ENCODE measurements around the gene MAPK4.
"Not testable (repeated sequence)": the region's sequence is repeated elsewhere in the genome, so short reads cannot be mapped to it uniquely, and the experiment has no call there.

The MAPK4 gene

DNA sequence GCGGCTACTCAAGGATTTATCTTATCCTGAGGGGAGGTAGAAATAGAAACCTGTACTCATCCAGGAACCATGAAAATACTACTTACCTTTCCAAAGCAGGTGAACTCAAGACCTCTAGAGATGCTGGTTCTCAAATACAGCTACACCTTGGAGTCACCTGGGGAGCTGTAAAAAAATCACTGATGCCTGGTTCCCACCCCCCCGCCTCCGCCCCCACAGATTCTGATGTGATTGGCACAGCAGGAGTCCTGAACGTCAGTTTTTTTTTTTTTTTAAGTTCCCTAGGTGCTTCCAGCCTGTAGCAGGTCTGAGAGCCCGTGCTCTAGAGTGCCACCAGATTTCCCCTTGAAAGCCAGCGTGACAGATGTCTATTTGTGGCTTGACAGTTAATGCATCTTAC is 146.3 kb downstream of the MAPK4 start:
- H3K27me3 ChIP-seq (ENCODE audit: insufficient read depth, poor library complexity, severe bottlenecking) = no peaks in the 10 kb centered on the region
- no peak overlapping the region for H3K4me3 ChIP-seq (replicated peaks; ENCODE audit: insufficient read depth, low read length)
- no peak overlapping the region for H3K27ac ChIP-seq (replicated peaks)
- TF ChIP-seq, protein P1, sequence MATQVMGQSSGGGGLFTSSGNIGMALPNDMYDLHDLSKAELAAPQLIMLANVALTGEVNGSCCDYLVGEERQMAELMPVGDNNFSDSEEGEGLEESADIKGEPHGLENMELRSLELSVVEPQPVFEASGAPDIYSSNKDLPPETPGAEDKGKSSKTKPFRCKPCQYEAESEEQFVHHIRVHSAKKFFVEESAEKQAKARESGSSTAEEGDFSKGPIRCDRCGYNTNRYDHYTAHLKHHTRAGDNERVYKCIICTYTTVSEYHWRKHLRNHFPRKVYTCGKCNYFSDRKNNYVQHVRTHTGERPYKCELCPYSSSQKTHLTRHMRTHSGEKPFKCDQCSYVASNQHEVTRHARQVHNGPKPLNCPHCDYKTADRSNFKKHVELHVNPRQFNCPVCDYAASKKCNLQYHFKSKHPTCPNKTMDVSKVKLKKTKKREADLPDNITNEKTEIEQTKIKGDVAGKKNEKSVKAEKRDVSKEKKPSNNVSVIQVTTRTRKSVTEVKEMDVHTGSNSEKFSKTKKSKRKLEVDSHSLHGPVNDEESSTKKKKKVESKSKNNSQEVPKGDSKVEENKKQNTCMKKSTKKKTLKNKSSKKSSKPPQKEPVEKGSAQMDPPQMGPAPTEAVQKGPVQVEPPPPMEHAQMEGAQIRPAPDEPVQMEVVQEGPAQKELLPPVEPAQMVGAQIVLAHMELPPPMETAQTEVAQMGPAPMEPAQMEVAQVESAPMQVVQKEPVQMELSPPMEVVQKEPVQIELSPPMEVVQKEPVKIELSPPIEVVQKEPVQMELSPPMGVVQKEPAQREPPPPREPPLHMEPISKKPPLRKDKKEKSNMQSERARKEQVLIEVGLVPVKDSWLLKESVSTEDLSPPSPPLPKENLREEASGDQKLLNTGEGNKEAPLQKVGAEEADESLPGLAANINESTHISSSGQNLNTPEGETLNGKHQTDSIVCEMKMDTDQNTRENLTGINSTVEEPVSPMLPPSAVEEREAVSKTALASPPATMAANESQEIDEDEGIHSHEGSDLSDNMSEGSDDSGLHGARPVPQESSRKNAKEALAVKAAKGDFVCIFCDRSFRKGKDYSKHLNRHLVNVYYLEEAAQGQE (IDR thresholded peaks at IDR 0.05; ENCODE audit: insufficient replicate concordance, low read depth) = no peak
- TF ChIP-seq GABPA (IDR thresholded peaks at IDR 0.05; ENCODE audit: low read depth) = no peak
- no peak for TF ChIP-seq CTCF (IDR thresholded peaks at IDR 0.05; ENCODE audit: insufficient read depth, low read length)
- TF ChIP-seq POLR2AphosphoS5 (IDR thresholded peaks at IDR 0.05; ENCODE audit: low read depth) = no peak
- no peak for TF ChIP-seq SPI1 (IDR thresholded peaks at IDR 0.05; ENCODE audit: borderline replicate concordance, low read depth)
- DNase-seq (ENCODE audit: low read depth in 1 of 2, low spot score in 1 of 2) = no peak

DNA sequence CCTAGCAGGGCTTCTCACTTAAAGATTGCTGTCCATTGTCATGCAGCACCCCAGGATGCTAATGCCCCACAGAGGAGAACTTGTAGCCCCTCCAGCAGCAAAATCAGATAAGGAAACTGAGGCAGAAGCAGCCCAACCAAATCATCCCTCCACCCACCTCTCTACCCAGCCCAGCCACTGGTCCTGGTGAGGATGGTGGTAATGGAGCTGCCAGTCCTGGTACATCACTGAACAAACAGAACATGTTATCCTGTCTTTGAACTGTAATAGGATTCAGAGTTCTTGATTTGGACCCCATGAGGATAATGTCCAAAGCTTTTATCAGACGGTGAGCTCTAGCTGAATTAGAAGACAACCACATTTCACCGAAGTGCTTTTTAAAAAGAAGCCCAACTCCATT is 146.8 kb downstream of the MAPK4 start:
- Histone ChIP-seq H3K27ac (replicated peaks) (no peak overlapping the region), H3K27me3 (ENCODE audit: insufficient read depth, poor library complexity, severe bottlenecking) (no peaks in the 10 kb centered on the region), H3K4me3 (replicated peaks; ENCODE audit: insufficient read depth, low read length) (no peak overlapping the region)
- TF ChIP-seq POLR2AphosphoS5 (IDR thresholded peaks at IDR 0.05; ENCODE audit: low read depth) (no peak), CTCF (IDR thresholded peaks at IDR 0.05; ENCODE audit: insufficient read depth, low read length) (no peak), SPI1 (IDR thresholded peaks at IDR 0.05; ENCODE audit: borderline replicate concordance, low read depth) (no peak), GABPA (IDR thresholded peaks at IDR 0.05; ENCODE audit: low read depth) (no peak)
- TF ChIP-seq, protein P1 (IDR thresholded peaks at IDR 0.05; ENCODE audit: insufficient replicate concordance, low read depth) = no peak
- no peak for DNase-seq (ENCODE audit: low read depth in 1 of 2, low spot score in 1 of 2)

- not testable (repeated sequence) for DNase-seq (ENCODE audit: low read depth in 1 of 2, low spot score in 1 of 2); H3K27ac ChIP-seq (replicated peaks); H3K4me3 ChIP-seq (replicated peaks; ENCODE audit: insufficient read depth, low read length); H3K27me3 ChIP-seq (ENCODE audit: insufficient read depth, poor library complexity, severe bottlenecking)
Observed at GRCh38 chr18:50707297-50707696, 147.4 kb downstream of the MAPK4 start.

- TF ChIP-seq POLR2AphosphoS5 (IDR thresholded peaks at IDR 0.05; ENCODE audit: low read depth) (no peak), GABPA (IDR thresholded peaks at IDR 0.05; ENCODE audit: low read depth) (no peak), SPI1 (IDR thresholded peaks at IDR 0.05; ENCODE audit: borderline replicate concordance, low read depth) (no peak), CTCF (IDR thresholded peaks at IDR 0.05; ENCODE audit: insufficient read depth, low read length) (no peak)
- TF ChIP-seq, protein P1 (IDR thresholded peaks at IDR 0.05; ENCODE audit: insufficient replicate concordance, low read depth) = no peak
- Histone ChIP-seq H3K27me3 (ENCODE audit: insufficient read depth, poor library complexity, severe bottlenecking) (no peaks in the 10 kb centered on the region), H3K4me3 (replicated peaks; ENCODE audit: insufficient read depth, low read length) (no peak overlapping the region), H3K27ac (replicated peaks) (no peak overlapping the region)
- DNase-seq (ENCODE audit: low read depth in 1 of 2, low spot score in 1 of 2) = no peak
Observed at GRCh38 chr18:50707855-50708469, 148.1 kb downstream of the MAPK4 start.
